K562 (cell line): ENCODE results near the gene ERAL1. TPM values are rescaled to one million over a fixed set of nuclear protein-coding genes. Genes with fewer than 3 reads are reported as not detected.
A peak's percentile ranks its signal among the peaks of the same experiment; 100 is the strongest.

Source experiments
- AFF1 ChIP-seq, 2 experiments: fragments of 450-650 bp; IDR thresholded peaks; 2 replicates each; pipeline ENCODE4 v1.6.1; 2018; ENCODE audit warnings: mild to moderate bottlenecking in 2 of 2, low read depth in 1 of 2; ENCODE audit not compliant: partially characterized antibody in 2 of 2
- CBX8 ChIP-seq: fragments of 200-600 bp; sonication (generic); IDR thresholded peaks from 2 replicates; pipeline ENCODE4 v1.6.1; 2012; ENCODE audit warnings: borderline replicate concordance, mixed run types, low read depth, mild to moderate bottlenecking, moderate library complexity, mixed read lengths, low read length, control low read depth, inconsistent platforms; ENCODE audit not compliant: poor library complexity, severe bottlenecking; ENCODE audit errors: extremely low read depth
- CGGBP1 ChIP-seq: fragments of 250-450 bp; sonication (Bioruptor Pico); IDR thresholded peaks from 2 replicates; pipeline ENCODE4 v1.9.0; 2021; ENCODE audit warnings: mild to moderate bottlenecking
- HMBOX1 ChIP-seq: sonication (generic); IDR thresholded peaks from 2 replicates; pipeline ENCODE4 v1.6.1; 2016
- JUND ChIP-seq, 2 experiments: IDR thresholded peaks; 2 replicates in 1 of 2; 3 replicates in 1 of 2; pipeline ENCODE4 v1.6.1; 2011; ENCODE audit warnings: borderline replicate concordance in 2 of 2, low read depth in 2 of 2, low read length in 2 of 2, improper control_type of control experiment in 1 of 2, missing biosample characterization in 1 of 2, missing genetic modification characterization in 1 of 2, missing genetic modification reagents in 1 of 2
- MEF2A ChIP-seq: IDR thresholded peaks from 2 replicates; pipeline ENCODE4 v1.6.1; 2011; ENCODE audit warnings: low read depth, mild to moderate bottlenecking, low read length, moderate library complexity; ENCODE audit not compliant: control insufficient read depth
- MTA2 ChIP-seq: fragments of 450-650 bp; IDR thresholded peaks from 2 replicates; pipeline ENCODE4 v1.6.1; 2016; ENCODE audit warnings: low read depth
- POLR3A ChIP-seq: IDR thresholded peaks from 2 replicates; pipeline ENCODE4 v1.6.1; 2011; ENCODE audit warnings: borderline replicate concordance, mild to moderate bottlenecking, moderate library complexity; ENCODE audit not compliant: insufficient read length, insufficient read depth; ENCODE audit errors: extremely low read depth
- TGIF2 ChIP-seq: sonication (generic); formaldehyde crosslinking; IDR thresholded peaks from 2 replicates; pipeline ENCODE4 v1.8.1; 2022; ENCODE audit warnings: mild to moderate bottlenecking, missing genetic modification reagents, moderate library complexity
- ZBTB26 ChIP-seq: fragments of 450-650 bp; formaldehyde crosslinking; IDR thresholded peaks from 2 replicates; pipeline ENCODE4 v1.4.0; 2022; ENCODE audit warnings: missing genetic modification characterization
- polyA plus RNA-seq, 8 experiments: library from polyadenylated mRNA; depleted of rRNA in 4 of 8; stranded (reverse) in 5 of 8; unstranded in 3 of 8; fragments of >200 nt; fragmentation: Nextera tagmentation in 2 of 8; fragmentation: Illumina TruSeq in 1 of 8; extraction: Ambion mirVana in 2 of 8; extraction: Trizol in 1 of 8; gene quantifications; 2 replicates each; pipeline versions ENCODE4 v1.2.1 to v1.2.3, GENCODE V29; 2011 to 2014; ENCODE audit warnings: inconsistent platforms in 1 of 8, missing spikeins in 1 of 8
- total RNA-seq, 7 experiments: library from RNA; depleted of rRNA in 6 of 7; stranded (reverse); fragments of >200 nt in 6 of 7; fragmentation: Illumina TruSeq in 2 of 7; extraction: Trizol in 2 of 7; gene quantifications; 2 replicates each; pipeline versions ENCODE4 v1.2.1 to v1.2.3, GENCODE V29; 2011 to 2021; ENCODE audit warnings: low replicate concordance in 1 of 7

ERAL1 gene
- total and polyA plus RNA-seq, 9 of the 15 experiments (the other 6 are each of a cell fraction or from before 2014, with no cell fraction given): 37.5 to 351 (median 106) TPM

- TF ChIP-seq ZBTB26 (CRISPR knock-in tag) (no peak), MEF2A (no peak), CGGBP1 (CRISPR knock-in tag) (no peak), JUND (IDR thresholded peaks at IDR 0.05; ENCODE audit: borderline replicate concordance, low read depth, low read length) (no peak), JUND (tag; IDR thresholded peaks at IDR 0.05; ENCODE audit: borderline replicate concordance, low read depth, low read length) (0 out of 3 replicates have a peak, but pooled peaks have one; percentile 3), MTA2 (no peak), CBX8 (no peak), TGIF2 (CRISPR knock-in tag) (no peak), POLR3A (no peak), AFF1 (IDR thresholded peaks at IDR 0.05; ENCODE audit: low read depth in 1 of 2, partially characterized antibody in 2 of 2) (peak in 1 of 2 experiments; percentile 30), HMBOX1 (peak; percentile 81)
These were observed 46.7 kb upstream of the ERAL1 start (continued) for GRCh38 chr17:28807925-28808634.
